ENCODE data around the gene TOMM20.

GRCh38 chr1:235073331-235073967, 55.2 kb downstream of the TOMM20 start:
- TF ChIP-seq GATA2 (IDR thresholded peaks at IDR 0.05; ENCODE audit: low read depth, low read length): no peak
- no peak for TF ChIP-seq GATA3 (IDR thresholded peaks at IDR 0.05; ENCODE audit: low read depth, low read length)

Measured in SH-SY5Y (cell line).